Upper lobe of left lung (tissue), 4 donors: ENCODE data around the gene EPHA4.

Experiments used
- CTCF ChIP-seq, 6 experiments: fragments of 450-650 bp in 4 of 6; fragments of 200-600 bp in 2 of 6; sonication (generic) in 2 of 6; IDR thresholded peaks; one replicate each; pipeline ENCODE4 v1.5.1; 2016 to 2019; ENCODE audit warnings: antibody characterized with exemption in 6 of 6
- POLR2A ChIP-seq, 4 donors: fragments of 450-650 bp; IDR thresholded peaks; one replicate each; pipeline ENCODE4 v1.5.1; 2016 to 2017; ENCODE audit warnings: antibody characterized with exemption in 4 of 4, mild to moderate bottlenecking in 2 of 4

GRCh38 chr2:221465776-221466175 is 106.3 kb downstream of the EPHA4 start:
- TF ChIP-seq CTCF (IDR thresholded peaks at IDR 0.05) (no peak), POLR2A (IDR thresholded peaks at IDR 0.05) (no peak)
